HL-60/S4 treated with retinoic acid at 250 ng/mL for 4 days and 3 days (cell line): ENCODE measurements around the gene TCF7.

ENCODE experiments used
- in situ Hi-C: fragments of 300-500 bp; cut with MboI; formaldehyde crosslinking; loops from 2 replicates; pipeline ENCODE4 v1.7.0; 2022; ENCODE audit warnings: low sequenced_read_pairs

Gene TCF7

GRCh38 chr5:134088994-134089560, 25.4 kb upstream of the TCF7 start:
- in situ Hi-C loops: no loop called here

GRCh38 chr5:134090522-134090921, 24.0 kb upstream of the TCF7 start:
- in situ Hi-C loops: no loop called here

- in situ Hi-C loops: no loop called here
Observed at GRCh38 chr5:134091626-134092121, 22.8 kb upstream of the TCF7 start.

GRCh38 chr5:134092875-134093274, 21.6 kb upstream of the TCF7 start:
- in situ Hi-C loops: no loop called here

GRCh38 chr5:134093351-134093750, 21.1 kb upstream of the TCF7 start:
- in situ Hi-C loops: no loop called here

GRCh38 chr5:134095293-134095692, 19.2 kb upstream of the TCF7 start:
- in situ Hi-C loops: no loop called here

GRCh38 chr5:134095887-134096589, 18.4 kb upstream of the TCF7 start:
- in situ Hi-C loops: no loop called here

GRCh38 chr5:134097211-134097749, 17.2 kb upstream of the TCF7 start:
- in situ Hi-C loops: no loop called here

- in situ Hi-C loops: no loop called here
Observed at GRCh38 chr5:134098690-134099089, 15.8 kb upstream of the TCF7 start.

- in situ Hi-C loops: no loop called here
Observed at GRCh38 chr5:134099288-134099872, 15.1 kb upstream of the TCF7 start.

GRCh38 chr5:134099939-134100282, 14.6 kb upstream of the TCF7 start:
- in situ Hi-C loops: no loop called here

GRCh38 chr5:134100283-134101091, 14.0 kb upstream of the TCF7 start:
- in situ Hi-C loops: no loop called here

GRCh38 chr5:134101686-134102439, 12.6 kb upstream of the TCF7 start:
- in situ Hi-C loops: no loop called here

- in situ Hi-C loops: no loop called here
Observed at GRCh38 chr5:134103397-134103796, 11.1 kb upstream of the TCF7 start.

GRCh38 chr5:134103998-134104654, 10.4 kb upstream of the TCF7 start:
- in situ Hi-C loops: no loop called here

- in situ Hi-C loops: no loop called here
Observed at GRCh38 chr5:134106991-134107701, 7.3 kb upstream of the TCF7 start.

- in situ Hi-C loops: no loop called here
Observed at GRCh38 chr5:134107779-134108178, 6.7 kb upstream of the TCF7 start.

- in situ Hi-C loops: no loop called here
Observed at GRCh38 chr5:134110382-134110781, 4.1 kb upstream of the TCF7 start.
